Measurements from ENCODE around the gene UBB. TPM values are rescaled to one million over a fixed set of nuclear protein-coding genes. Genes with fewer than 3 reads are reported as not detected.

Gene UBB
- 2,269 and 2,298 TPM in 2 replicates for polyA plus RNA-seq (2013)

GRCh38 chr17:16380640-16381495, at the start of gene UBB:
TSS of gene UBB (plus strand) at chr17:16381091. CDS start at chr17:16381908, 817 bp downstream.
- H3K18ac ChIP-seq (ENCODE audit: low read length), result peak within 1 kb of the TSS; percentile 95
- H3K9me3 ChIP-seq (ENCODE audit: insufficient read depth, low read depth, low read length), result no peaks in the 10 kb centered on the region
- peak within 1 kb of the TSS; percentile 87 for H4K91ac ChIP-seq (ENCODE audit: low read depth, low read length)
- H2AK5ac ChIP-seq (ENCODE audit: low read length), result no peak within 1 kb of the TSS
- H3K27me3 ChIP-seq (ENCODE audit: insufficient read depth, low read length), result no peaks in the 10 kb centered on the region
- peak within 1 kb of the TSS; percentile 83 for H3K27ac ChIP-seq (ENCODE audit: low read depth, low read length)
- peak within 1 kb of the TSS; percentile 66 for H2AFZ ChIP-seq (ENCODE audit: insufficient read depth, low read length, poor library complexity)
- peaks cover 7% of the 10 kb centered on the region for H3K79me2 ChIP-seq (ENCODE audit: control insufficient read depth, insufficient read depth, low read length, poor library complexity)
- H3K23ac ChIP-seq (ENCODE audit: low read length), result no peak within 1 kb of the TSS
- peak within 1 kb of the TSS; percentile 81 for H3K4me3 ChIP-seq (ENCODE audit: low read depth, low read length)
- peak within 1 kb of the TSS; percentile 90 for H4K12ac ChIP-seq (ENCODE audit: low read depth, low read length)
- peaks cover 14% of the 10 kb centered on the region for H3K79me1 ChIP-seq (ENCODE audit: low read length)
- peak within 1 kb of the TSS; percentile 90 for H3K4ac ChIP-seq (ENCODE audit: low read depth, low read length)
- peak within 1 kb of the TSS; percentile 91 for H4K8ac ChIP-seq (ENCODE audit: low read depth, low read length)
- H2BK120ac ChIP-seq (ENCODE audit: insufficient read depth, low read length, poor library complexity), result peak within 1 kb of the TSS; percentile 84
- peak within 1 kb of the TSS; percentile 88 for H2BK5ac ChIP-seq (ENCODE audit: low read depth, low read length, poor library complexity)
- H3K14ac ChIP-seq (ENCODE audit: low read length), result peak within 1 kb of the TSS; percentile 84
- peak within 1 kb of the TSS; percentile 52 for H2BK12ac ChIP-seq (ENCODE audit: low read length)
- peaks cover 13 to 21% of the 10 kb centered on the region in 2 experiments for H3K36me3 ChIP-seq (ENCODE audit: control insufficient read depth in 1 of 2, insufficient read depth in 2 of 2, low read length in 2 of 2)
- peak within 1 kb of the TSS; percentile 89 for H3K9ac ChIP-seq (ENCODE audit: low read length)
- no CpG with 5 or more reads among the region's 67 CpGs for WGBS (ENCODE audit: extremely low coverage, insufficient coverage, insufficient read length)
- peak within 1 kb of the TSS; percentile 81 for H3K4me2 ChIP-seq (ENCODE audit: low read length)
- peaks cover 9 to 11% of the 10 kb centered on the region in 2 experiments for H3K4me1 ChIP-seq (ENCODE audit: control insufficient read depth in 1 of 2, insufficient read depth in 2 of 2, low read length in 2 of 2)
- DNase-seq, result peak; percentile 98

DNA sequence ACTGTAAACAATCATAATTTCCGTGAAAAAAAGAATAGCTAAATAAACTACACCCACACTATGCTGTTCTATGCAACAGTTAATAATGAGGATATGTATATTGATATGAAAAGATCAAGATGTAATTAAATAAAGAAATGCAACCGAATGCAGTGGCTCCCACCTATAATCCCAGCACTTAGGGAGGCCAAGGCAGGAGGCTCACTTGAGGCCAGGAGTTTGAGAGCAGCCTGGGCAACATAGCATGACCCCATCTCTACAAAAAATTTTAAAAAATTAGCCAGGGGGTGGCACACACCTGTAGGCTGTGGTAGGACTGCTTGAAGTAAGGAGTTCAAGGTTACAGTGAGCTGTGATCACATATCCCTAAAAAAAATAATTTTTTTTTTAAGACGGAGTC, 42.5 kb upstream of the UBB start:
- H3K23ac ChIP-seq (ENCODE audit: low read length), result no peak overlapping the region
- H3K9ac ChIP-seq (ENCODE audit: low read length), result no peak overlapping the region

DNA sequence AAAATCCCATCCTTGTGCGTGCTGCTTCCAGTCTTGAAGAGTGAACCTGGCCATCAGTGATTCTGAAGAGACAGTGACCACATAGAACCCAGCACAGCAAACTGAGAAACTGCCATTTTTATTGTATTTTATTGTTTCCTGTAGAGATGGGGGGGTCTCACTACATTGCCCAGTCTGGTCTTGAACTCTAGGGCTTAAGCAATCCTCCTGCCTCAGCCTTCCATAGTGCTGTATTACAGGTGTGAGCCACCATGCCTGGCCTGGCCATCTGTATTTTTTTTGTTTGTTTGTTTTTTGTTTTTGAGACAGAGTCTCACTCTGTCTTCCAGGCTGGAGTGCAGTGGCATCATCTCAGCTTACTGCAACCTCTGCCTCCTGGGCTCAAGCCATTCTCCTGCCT, 41.5 kb upstream of the UBB start:
- no CpG with 5 or more reads among the region's 1 CpG for WGBS (ENCODE audit: extremely low coverage, insufficient coverage, insufficient read length)
- H2BK12ac ChIP-seq (ENCODE audit: low read length), result no peak overlapping the region
- no peak overlapping the region for H3K27ac ChIP-seq (ENCODE audit: low read depth, low read length)
- H3K4me2 ChIP-seq (ENCODE audit: low read length), result no peak overlapping the region
- H3K27me3 ChIP-seq (ENCODE audit: insufficient read depth, low read length), result no peaks in the 10 kb centered on the region
- H4K8ac ChIP-seq (ENCODE audit: low read depth, low read length), result no peak overlapping the region
- H3K79me2 ChIP-seq (ENCODE audit: control insufficient read depth, insufficient read depth, low read length, poor library complexity), result no peaks in the 10 kb centered on the region
- no peak overlapping the region for H2BK5ac ChIP-seq (ENCODE audit: low read depth, low read length, poor library complexity)
- no peak for DNase-seq
- no peak overlapping the region for H2AK5ac ChIP-seq (ENCODE audit: low read length)
- H3K4me1 ChIP-seq (ENCODE audit: control insufficient read depth in 1 of 2, insufficient read depth in 2 of 2, low read length in 2 of 2), result peaks cover 0 to 4% of the 10 kb centered on the region in 2 experiments
- H2AFZ ChIP-seq (ENCODE audit: insufficient read depth, low read length, poor library complexity), result no peak overlapping the region
- no peak overlapping the region for H3K14ac ChIP-seq (ENCODE audit: low read length)
- H3K18ac ChIP-seq (ENCODE audit: low read length), result no peak overlapping the region
- H3K79me1 ChIP-seq (ENCODE audit: low read length), result no peaks in the 10 kb centered on the region
- H3K4ac ChIP-seq (ENCODE audit: low read depth, low read length), result no peak overlapping the region
- no peak overlapping the region for H4K12ac ChIP-seq (ENCODE audit: low read depth, low read length)
- no peak overlapping the region for H2BK120ac ChIP-seq (ENCODE audit: insufficient read depth, low read length, poor library complexity)
- no peak overlapping the region for H3K4me3 ChIP-seq (ENCODE audit: low read depth, low read length)
- no peak overlapping the region for H4K91ac ChIP-seq (ENCODE audit: low read depth, low read length)
- no peaks in the 10 kb centered on the region for H3K36me3 ChIP-seq (ENCODE audit: control insufficient read depth in 1 of 2, insufficient read depth in 2 of 2, low read length in 2 of 2)
- H3K9ac ChIP-seq (ENCODE audit: low read length), result no peak overlapping the region
- no peak overlapping the region for H3K23ac ChIP-seq (ENCODE audit: low read length)
- no peaks in the 10 kb centered on the region for H3K9me3 ChIP-seq (ENCODE audit: insufficient read depth, low read depth, low read length)

More for the DNA sequence above, 42.5 kb upstream of the UBB start:
- Histone ChIP-seq H3K4me2 (ENCODE audit: low read length) (no peak overlapping the region), H2BK120ac (ENCODE audit: insufficient read depth, low read length, poor library complexity) (no peak overlapping the region), H3K18ac (ENCODE audit: low read length) (no peak overlapping the region), H3K4me3 (ENCODE audit: low read depth, low read length) (no peak overlapping the region), H3K79me2 (ENCODE audit: control insufficient read depth, insufficient read depth, low read length, poor library complexity) (no peaks in the 10 kb centered on the region), H4K12ac (ENCODE audit: low read depth, low read length) (no peak overlapping the region), H3K36me3 (ENCODE audit: control insufficient read depth in 1 of 2, insufficient read depth in 2 of 2, low read length in 2 of 2) (no peaks in the 10 kb centered on the region), H3K9me3 (ENCODE audit: insufficient read depth, low read depth, low read length) (no peaks in the 10 kb centered on the region), H2AFZ (ENCODE audit: insufficient read depth, low read length, poor library complexity) (no peak overlapping the region), H4K91ac (ENCODE audit: low read depth, low read length) (no peak overlapping the region), H2AK5ac (ENCODE audit: low read length) (no peak overlapping the region), H2BK5ac (ENCODE audit: low read depth, low read length, poor library complexity) (no peak overlapping the region), H3K14ac (ENCODE audit: low read length) (no peak overlapping the region), H3K79me1 (ENCODE audit: low read length) (no peaks in the 10 kb centered on the region), H4K8ac (ENCODE audit: low read depth, low read length) (no peak overlapping the region), H3K27me3 (ENCODE audit: insufficient read depth, low read length) (no peaks in the 10 kb centered on the region), H3K4me1 (ENCODE audit: control insufficient read depth in 1 of 2, insufficient read depth in 2 of 2, low read length in 2 of 2) (peaks cover 2 to 3% of the 10 kb centered on the region in 2 experiments), H3K27ac (ENCODE audit: low read depth, low read length) (no peak overlapping the region), H2BK12ac (ENCODE audit: low read length) (no peak overlapping the region), H3K4ac (ENCODE audit: low read depth, low read length) (no peak overlapping the region)
- WGBS (ENCODE audit: extremely low coverage, insufficient coverage, insufficient read length), result no CpG with 5 or more reads among the region's 3 CpGs
- DNase-seq, result no peak

- Histone ChIP-seq H2BK12ac (ENCODE audit: low read length) (no peak overlapping the region), H4K12ac (ENCODE audit: low read depth, low read length) (no peak overlapping the region), H3K9ac (ENCODE audit: low read length) (no peak overlapping the region), H3K18ac (ENCODE audit: low read length) (no peak overlapping the region), H2AFZ (ENCODE audit: insufficient read depth, low read length, poor library complexity) (no peak overlapping the region), H3K4me3 (ENCODE audit: low read depth, low read length) (no peak overlapping the region), H3K27me3 (ENCODE audit: insufficient read depth, low read length) (no peaks in the 10 kb centered on the region), H3K4me2 (ENCODE audit: low read length) (no peak overlapping the region), H3K4ac (ENCODE audit: low read depth, low read length) (no peak overlapping the region), H4K8ac (ENCODE audit: low read depth, low read length) (no peak overlapping the region), H3K9me3 (ENCODE audit: insufficient read depth, low read depth, low read length) (no peaks in the 10 kb centered on the region), H3K79me1 (ENCODE audit: low read length) (no peaks in the 10 kb centered on the region), H3K23ac (ENCODE audit: low read length) (no peak overlapping the region), H3K4me1 (ENCODE audit: control insufficient read depth in 1 of 2, insufficient read depth in 2 of 2, low read length in 2 of 2) (peaks cover 0 to 4% of the 10 kb centered on the region in 2 experiments), H2BK5ac (ENCODE audit: low read depth, low read length, poor library complexity) (no peak overlapping the region), H4K91ac (ENCODE audit: low read depth, low read length) (no peak overlapping the region), H3K14ac (ENCODE audit: low read length) (no peak overlapping the region), H3K79me2 (ENCODE audit: control insufficient read depth, insufficient read depth, low read length, poor library complexity) (no peaks in the 10 kb centered on the region), H2AK5ac (ENCODE audit: low read length) (no peak overlapping the region), H2BK120ac (ENCODE audit: insufficient read depth, low read length, poor library complexity) (no peak overlapping the region), H3K36me3 (ENCODE audit: control insufficient read depth in 1 of 2, insufficient read depth in 2 of 2, low read length in 2 of 2) (no peaks in the 10 kb centered on the region), H3K27ac (ENCODE audit: low read depth, low read length) (no peak overlapping the region)
- DNase-seq, result no peak
- WGBS (ENCODE audit: extremely low coverage, insufficient coverage, insufficient read length), result no CpG with 5 or more reads among the region's 1 CpG
Observed at GRCh38 chr17:16339959-16340358, 40.9 kb upstream of the UBB start.

Measured in trophoblast cell (in vitro differentiated cells and primary cell).